Thymus (tissue), 11 donors: ENCODE measurements around the gene RPS15A. TPM values are rescaled to one million over a fixed set of nuclear protein-coding genes. Genes with fewer than 3 reads are reported as not detected.
A peak's percentile ranks its signal among the peaks of the same experiment; 100 is the strongest.
"Not testable (repeated sequence)": the region's sequence is repeated elsewhere in the genome, so short reads cannot be mapped to it uniquely, and the experiment has no call there.

Source experiments
- DNase-seq, 9 donors: peaks; one replicate each; pipeline ENCODE4 v3.0.0-alpha.2; 2013; ENCODE audit warnings: low spot score in 9 of 9, low read depth in 6 of 9, missing footprints in 1 of 9
- H3K27ac ChIP-seq, 2 donors: one replicate each; pipeline ENCODE4 v1.5.1; 2013; ENCODE audit warnings: control low read depth in 1 of 2, low read depth in 1 of 2, low read length in 1 of 2, mild to moderate bottlenecking in 1 of 2, moderate library complexity in 1 of 2
- H3K27me3 ChIP-seq, 2 donors: one replicate each; pipeline ENCODE4 v1.5.1; 2013; ENCODE audit warnings: low read length in 1 of 2; ENCODE audit not compliant: control insufficient read depth in 2 of 2, insufficient read depth in 1 of 2
- H3K36me3 ChIP-seq, 2 donors: one replicate each; pipeline ENCODE4 v1.5.1; 2013; ENCODE audit warnings: low read length in 1 of 2, mild to moderate bottlenecking in 1 of 2, moderate library complexity in 1 of 2; ENCODE audit not compliant: control insufficient read depth in 2 of 2, insufficient read depth in 2 of 2
- H3K4me1 ChIP-seq, 2 donors: one replicate each; pipeline ENCODE4 v1.5.1; 2013; ENCODE audit warnings: low read length in 2 of 2; ENCODE audit not compliant: control insufficient read depth in 2 of 2, insufficient read depth in 2 of 2
- H3K4me3 ChIP-seq, 2 donors: one replicate each; pipeline ENCODE4 v1.5.1; 2013; ENCODE audit warnings: low read length in 2 of 2, control low read depth in 1 of 2, mild to moderate bottlenecking in 1 of 2
- H3K9me3 ChIP-seq, 2 donors: one replicate each; pipeline ENCODE4 v1.5.1; 2013; ENCODE audit warnings: low read length in 1 of 2, mild to moderate bottlenecking in 1 of 2; ENCODE audit not compliant: control insufficient read depth in 2 of 2, insufficient read depth in 1 of 2
- WGBS: extraction: QIAGEN DNeasy Blood & Tissue Kit; methylation state at CpG from one replicate; pipeline ENCODE4 v1.1.7; 2013; 5-methylcytosine and 5-hydroxymethylcytosine counted together
- polyA plus RNA-seq: library from polyadenylated mRNA; stranded (reverse); fragments of 200-250 nt; gene quantifications from one replicate; pipeline ENCODE4 v1.2.3, GENCODE V29; 2013
- total RNA-seq: library from RNA; stranded (reverse); fragments of 120-200 nt; gene quantifications from one replicate; pipeline ENCODE4 v1.2.4, GENCODE V29; 2013
- donor health status: healthy.

Gene RPS15A
- total and polyA plus RNA-seq, 2 donors: 6,149 to 6,819 TPM

GRCh38 chr16:18789515-18789849 lies 652 bp downstream of the RPS15A start:
- under 1% methylated on average over 5 of the region's 5 CpGs for WGBS
- Histone ChIP-seq H3K36me3 (peaks cover 60 to 63% of the 10 kb centered on the region in 2 donors), H3K27me3 (no peaks in the 10 kb centered on the region), H3K27ac (peak overlapping the region; percentile 80 to 91), H3K4me3 (peak overlapping the region; percentile 82 to 96), H3K4me1 (peaks cover 18 to 21% of the 10 kb centered on the region in 2 donors), H3K9me3 (no peaks in the 10 kb centered on the region)
- no peak for DNase-seq

GRCh38 chr16:18788828-18789514 lies 1.2 kb downstream of the RPS15A start:
- Histone ChIP-seq H3K27me3 (no peaks in the 10 kb centered on the region), H3K4me3 (peak overlapping the region; percentile 82 to 96), H3K4me1 (peaks cover 18 to 21% of the 10 kb centered on the region in 2 donors), H3K9me3 (no peaks in the 10 kb centered on the region), H3K36me3 (peaks cover 63 to 64% of the 10 kb centered on the region in 2 donors), H3K27ac (peak overlapping the region; percentile 46 to 91)
- WGBS: 29% methylated on average over 20 of the region's 20 CpGs
- peak in 1 of 9 donors; percentile 34 for DNase-seq

- WGBS: 94% methylated on average over 8 of the region's 8 CpGs
- H3K4me1 ChIP-seq: peaks cover 18 to 21% of the 10 kb centered on the region in 2 donors
- H3K36me3 ChIP-seq: peaks cover 64 to 68% of the 10 kb centered on the region in 2 donors
- H3K27me3 ChIP-seq: no peaks in the 10 kb centered on the region
- H3K27ac ChIP-seq: no peak overlapping the region
- no peaks in the 10 kb centered on the region for H3K9me3 ChIP-seq
- DNase-seq: no peak
- no peak overlapping the region for H3K4me3 ChIP-seq
Measured at GRCh38 chr16:18784917-18785623, 5.1 kb downstream of the RPS15A start.

GRCh38 chr16:18783430-18784341 lies 6.4 kb downstream of the RPS15A start:
- H3K36me3 ChIP-seq: peaks cover 61 to 64% of the 10 kb centered on the region in 2 donors
- no peaks in the 10 kb centered on the region for H3K9me3 ChIP-seq
- no peak overlapping the region for H3K27ac ChIP-seq
- H3K27me3 ChIP-seq: no peaks in the 10 kb centered on the region
- DNase-seq: no peak
- peaks cover 14 to 17% of the 10 kb centered on the region in 2 donors for H3K4me1 ChIP-seq
- WGBS: 97% methylated on average over 17 of the region's 17 CpGs
- H3K4me3 ChIP-seq: no peak overlapping the region

- H3K27ac ChIP-seq: no peak overlapping the region
Measured at GRCh38 chr16:18782697-18783429, 7.3 kb downstream of the RPS15A start.

GRCh38 chr16:18781232-18781631 lies 8.9 kb downstream of the RPS15A start:
- not testable (repeated sequence) for DNase-seq, H3K27ac ChIP-seq, H3K4me1 ChIP-seq, H3K4me3 ChIP-seq, H3K27me3 ChIP-seq, H3K9me3 ChIP-seq
- WGBS: 94% methylated on average over 5 of the region's 6 CpGs
- peaks cover 38 to 40% of the 10 kb centered on the region in 2 donors for H3K36me3 ChIP-seq

More at GRCh38 chr16:18782697-18783429, 7.3 kb downstream of the RPS15A start:
- DNase-seq: no peak
- 96% methylated on average over 8 of the region's 8 CpGs for WGBS
- H3K36me3 ChIP-seq: peaks cover 53 to 56% of the 10 kb centered on the region in 2 donors
- H3K4me1 ChIP-seq: peaks cover 5 to 9% of the 10 kb centered on the region in 2 donors
- no peaks in the 10 kb centered on the region for H3K9me3 ChIP-seq
- no peak overlapping the region for H3K4me3 ChIP-seq
- H3K27me3 ChIP-seq: no peaks in the 10 kb centered on the region

- not testable (repeated sequence) for H3K4me3 ChIP-seq, H3K4me1 ChIP-seq, H3K27ac ChIP-seq, H3K27me3 ChIP-seq, H3K9me3 ChIP-seq, DNase-seq
- 92% methylated on average over 8 of the region's 8 CpGs for WGBS
- peaks cover 31 to 33% of the 10 kb centered on the region in 2 donors for H3K36me3 ChIP-seq
Measured at GRCh38 chr16:18780460-18781026, 9.6 kb downstream of the RPS15A start.

- H3K4me1 ChIP-seq, H3K27ac ChIP-seq, H3K4me3 ChIP-seq, H3K36me3 ChIP-seq, DNase-seq, H3K9me3 ChIP-seq, H3K27me3 ChIP-seq: not testable (repeated sequence)
- 100% methylated on average over 1 of the region's 1 CpG for WGBS
Measured at GRCh38 chr16:18777664-18778063, 12.5 kb downstream of the RPS15A start.
